ENCODE data around the gene CCDC32. TPM values are rescaled to one million over a fixed set of nuclear protein-coding genes. Genes with fewer than 3 reads are reported as not detected.

CCDC32 gene
- total RNA-seq, 3 donors from 2014 or later, result 35.0 to 42.3 (median 36.4) TPM

- Histone ChIP-seq H3K9me3 (no peaks in the 10 kb centered on the region), H3K27me3 (no peaks in the 10 kb centered on the region), H3K27ac (no peak overlapping the region), H3K4me1 (peaks cover 0 to 6% of the 10 kb centered on the region in 2 donors), H3K36me3 (no peaks in the 10 kb centered on the region), H3K4me3 (no peak overlapping the region)
- no peak for DNase-seq (ENCODE audit: low spot score in 2 of 2)
- intact Hi-C loops (cut with DNase I; ENCODE audit: low total_unique reads), result no loop called here
- TF ChIP-seq POLR2A (IDR thresholded peaks at IDR 0.05), result no peak
- TF ChIP-seq CTCF (IDR thresholded peaks at IDR 0.05), result no peak
- no peak for TF ChIP-seq POLR2AphosphoS5 (IDR thresholded peaks at IDR 0.05)
Measured at GRCh38 chr15:40598126-40598525, 33.3 kb upstream of the CCDC32 start.

- peaks cover 0 to 6% of the 10 kb centered on the region in 2 donors for H3K4me1 ChIP-seq
- H3K36me3 ChIP-seq, result no peaks in the 10 kb centered on the region
- intact Hi-C loops (cut with DNase I; ENCODE audit: low total_unique reads), result no loop called here
- no peaks in the 10 kb centered on the region for H3K9me3 ChIP-seq
- H3K27me3 ChIP-seq, result no peaks in the 10 kb centered on the region
- no peak for DNase-seq (ENCODE audit: low spot score in 2 of 2)
- no peak overlapping the region for H3K4me3 ChIP-seq
- TF ChIP-seq POLR2AphosphoS5 (IDR thresholded peaks at IDR 0.05) (no peak), CTCF (IDR thresholded peaks at IDR 0.05) (no peak), POLR2A (IDR thresholded peaks at IDR 0.05) (no peak)
- no peak overlapping the region for H3K27ac ChIP-seq
Measured at GRCh38 chr15:40597024-40597423, 32.2 kb upstream of the CCDC32 start.

- no peaks in the 10 kb centered on the region for H3K36me3 ChIP-seq
- H3K9me3 ChIP-seq, result no peaks in the 10 kb centered on the region
- H3K27me3 ChIP-seq, result no peaks in the 10 kb centered on the region
- peaks cover 0 to 6% of the 10 kb centered on the region in 2 donors for H3K4me1 ChIP-seq
- H3K4me3 ChIP-seq, result no peak overlapping the region
- H3K27ac ChIP-seq, result no peak overlapping the region
- intact Hi-C loops (cut with DNase I; ENCODE audit: low total_unique reads), result no loop called here
- no peak for TF ChIP-seq POLR2AphosphoS5 (IDR thresholded peaks at IDR 0.05)
- TF ChIP-seq CTCF (IDR thresholded peaks at IDR 0.05), result no peak
- no peak for TF ChIP-seq POLR2A (IDR thresholded peaks at IDR 0.05)
- no peak for DNase-seq (ENCODE audit: low spot score in 2 of 2)
Measured at GRCh38 chr15:40595773-40596172, 30.9 kb upstream of the CCDC32 start.

GRCh38 chr15:40595219-40595618 lies 30.4 kb upstream of the CCDC32 start:
- Histone ChIP-seq H3K9me3 (no peaks in the 10 kb centered on the region), H3K4me1 (peaks cover 0 to 6% of the 10 kb centered on the region in 2 donors), H3K36me3 (no peaks in the 10 kb centered on the region), H3K4me3 (no peak overlapping the region), H3K27me3 (no peaks in the 10 kb centered on the region), H3K27ac (no peak overlapping the region)
- intact Hi-C loops (cut with DNase I; ENCODE audit: low total_unique reads), result no loop called here
- TF ChIP-seq POLR2A (IDR thresholded peaks at IDR 0.05) (no peak), POLR2AphosphoS5 (IDR thresholded peaks at IDR 0.05) (no peak), CTCF (IDR thresholded peaks at IDR 0.05) (no peak)
- no peak for DNase-seq (ENCODE audit: low spot score in 2 of 2)

GRCh38 chr15:40594429-40594836 lies 29.6 kb upstream of the CCDC32 start:
- intact Hi-C loops (cut with DNase I; ENCODE audit: low total_unique reads), result no loop called here
- peak overlapping the region; percentile 51 to 70 (median 67) for H3K4me3 ChIP-seq
- no peaks in the 10 kb centered on the region for H3K36me3 ChIP-seq
- H3K27ac ChIP-seq, result peak overlapping the region in 1 of 2 donors; percentile 87
- H3K4me1 ChIP-seq, result peaks cover 0 to 6% of the 10 kb centered on the region in 2 donors
- H3K27me3 ChIP-seq, result no peaks in the 10 kb centered on the region
- peak in 1 of 2 donors; percentile 54 for DNase-seq (ENCODE audit: low spot score in 2 of 2)
- TF ChIP-seq POLR2AphosphoS5 (IDR thresholded peaks at IDR 0.05) (no peak), CTCF (IDR thresholded peaks at IDR 0.05) (no peak), POLR2A (IDR thresholded peaks at IDR 0.05) (no peak)
- H3K9me3 ChIP-seq, result no peaks in the 10 kb centered on the region

All from breast epithelium (tissue), 4 donors.